ENCODE measurements around the gene MVB12A.

Gene MVB12A

DNA sequence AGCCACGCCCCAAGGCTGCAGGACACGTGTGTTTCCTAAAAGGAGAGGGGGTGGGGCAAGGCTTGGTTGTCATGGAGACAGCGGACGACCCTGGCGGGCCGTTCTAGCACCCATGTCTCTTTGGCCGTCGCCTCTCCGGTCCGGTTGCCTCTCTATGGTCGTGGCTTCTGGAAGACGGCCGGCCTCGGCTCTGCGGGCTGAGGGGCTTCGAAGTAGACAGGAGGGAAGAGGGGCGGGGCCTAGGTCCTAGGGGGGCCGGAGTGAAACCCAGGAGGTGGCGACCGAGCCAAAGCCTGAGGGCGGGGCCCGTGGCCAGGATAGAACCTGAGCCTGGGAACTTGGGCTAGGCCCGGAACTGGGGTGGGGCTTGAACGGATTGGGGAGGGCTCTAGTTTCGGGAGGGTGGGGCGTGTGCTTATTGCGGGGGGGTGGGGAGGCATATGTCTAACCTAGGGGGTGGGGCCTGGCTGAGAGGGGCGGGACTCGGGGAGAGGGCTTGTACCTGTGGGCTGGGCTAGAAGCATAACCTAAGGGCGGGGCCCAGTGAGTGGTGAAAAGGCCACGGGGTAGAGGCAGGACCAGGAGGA, 49.7 kb downstream of the MVB12A start:
- Histone ChIP-seq H2BK120ac (ENCODE audit: low read depth, low read length) (no peak overlapping the region), H3K4me3 (ENCODE audit: low read length in 2 of 2) (peak overlapping the region; percentile 87 to 99), H3K4me1 (ENCODE audit: control insufficient read depth in 2 of 2, insufficient read depth in 1 of 2, low read depth in 1 of 2, low read length in 2 of 2) (peaks cover 15 to 16% of the 10 kb centered on the region in 2 donors), H3K23ac (ENCODE audit: low read depth, low read length, poor library complexity) (peak overlapping the region; percentile 75), H4K91ac (ENCODE audit: low read depth, low read length, poor library complexity) (no peak overlapping the region), H3K9ac (ENCODE audit: low read depth, low read length, poor library complexity) (peak overlapping the region; percentile 12), H3K27ac (replicated peaks; ENCODE audit: low read length) (peak overlapping the region; percentile 95), H3K79me1 (ENCODE audit: low read depth, low read length) (no peaks in the 10 kb centered on the region), H3K9me3 (replicated peaks in 1 of 2; ENCODE audit: control insufficient read depth in 2 of 2, insufficient read depth in 1 of 2, low read depth in 1 of 2, low read length in 2 of 2) (no peaks in the 10 kb centered on the region), H2AK5ac (ENCODE audit: low read depth, low read length) (no peak overlapping the region), H2BK12ac (ENCODE audit: low read length) (no peak overlapping the region), H4K8ac (ENCODE audit: low read depth, low read length) (no peak overlapping the region), H2BK15ac (ENCODE audit: low read length) (peak overlapping the region; percentile 25), H3K18ac (ENCODE audit: low read length) (peak overlapping the region; percentile 87), H3K4me2 (ENCODE audit: insufficient read depth, low read length, poor library complexity, severe bottlenecking) (peak overlapping the region; percentile 92), H2AFZ (ENCODE audit: low read length) (peak overlapping the region; percentile 99), H3K36me3 (replicated peaks in 1 of 2; ENCODE audit: control insufficient read depth in 2 of 2, insufficient read depth in 2 of 2, low read length in 2 of 2) (no peaks in the 10 kb centered on the region), H3K27me3 (ENCODE audit: control insufficient read depth in 3 of 3, insufficient read depth in 3 of 3, low read depth in 1 of 3, low read length in 3 of 3) (peaks cover 0 to 11% (median 0%) of the 10 kb centered on the region in 3 experiments), H3K14ac (ENCODE audit: low read length) (no peak overlapping the region), H3K4ac (ENCODE audit: low read length) (no peak overlapping the region), H2BK5ac (ENCODE audit: low read length) (peak overlapping the region; percentile 27)
- peak; percentile 95 for DNase-seq (ENCODE audit: low spot score)
- no CpG with 5 or more reads among the region's 31 CpGs for WGBS, 2 donors (ENCODE audit: extremely low coverage in 2 of 2, insufficient read length in 2 of 2, insufficient replicate concordance in 1 of 2)

DNA sequence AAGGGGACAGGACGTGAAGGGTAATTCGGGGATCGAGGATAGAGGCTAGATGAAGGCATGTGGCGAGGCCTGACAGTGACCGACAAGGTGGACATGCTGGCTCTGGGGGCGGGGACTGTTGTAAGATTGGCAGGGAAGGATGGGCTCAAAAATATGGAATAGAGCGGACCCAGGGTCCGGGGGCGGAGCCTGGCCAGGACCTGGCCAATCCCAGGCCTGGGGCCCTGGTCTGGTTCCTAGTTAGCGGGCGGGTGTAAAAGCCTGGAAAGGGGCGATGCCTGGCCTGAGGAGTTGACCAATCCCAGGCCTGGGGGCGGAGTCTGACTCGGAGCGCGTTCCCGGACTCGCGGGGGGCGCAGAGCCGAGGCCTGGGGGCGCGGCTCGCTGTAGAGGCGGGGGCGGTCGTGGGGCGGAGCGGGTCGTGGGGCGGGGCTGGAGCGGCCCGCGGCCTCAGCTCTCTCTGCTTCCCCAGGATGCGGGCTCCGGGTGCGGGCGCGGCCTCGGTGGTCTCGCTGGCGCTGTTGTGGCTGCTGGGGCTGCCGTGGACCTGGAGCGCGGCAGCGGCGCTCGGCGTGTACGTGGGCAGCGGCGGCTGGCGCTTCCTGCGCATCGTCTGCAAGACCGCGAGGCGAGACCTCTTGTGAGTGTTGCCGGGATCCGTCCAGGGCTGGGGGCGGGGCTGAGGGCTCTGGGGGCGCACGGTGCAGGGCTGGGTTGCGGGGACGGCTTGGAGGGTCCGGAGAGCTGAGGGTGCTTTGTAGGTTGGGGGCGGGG, 50.4 kb downstream of the MVB12A start, which contains the start of gene SLC27A1:
SLC27A1 (plus strand) TSS at position 457 of the 774 bp plus-strand sequence; CDS start at position 474, 17 bp downstream.
- H3K4ac ChIP-seq (ENCODE audit: low read length): no peak within 1 kb of the TSS
- H3K4me1 ChIP-seq (ENCODE audit: control insufficient read depth in 2 of 2, insufficient read depth in 1 of 2, low read depth in 1 of 2, low read length in 2 of 2): peaks cover 15 to 16% of the 10 kb centered on the region in 2 donors
- peak within 1 kb of the TSS; percentile 95 for H3K27ac ChIP-seq (replicated peaks; ENCODE audit: low read length)
- H2AFZ ChIP-seq (ENCODE audit: low read length): peak within 1 kb of the TSS; percentile 100
- H3K23ac ChIP-seq (ENCODE audit: low read depth, low read length, poor library complexity): peak within 1 kb of the TSS; percentile 97
- peak within 1 kb of the TSS; percentile 100 for H3K18ac ChIP-seq (ENCODE audit: low read length)
- H2BK5ac ChIP-seq (ENCODE audit: low read length): peak within 1 kb of the TSS; percentile 93
- no peaks in the 10 kb centered on the region for H3K36me3 ChIP-seq (replicated peaks in 1 of 2; ENCODE audit: control insufficient read depth in 2 of 2, insufficient read depth in 2 of 2, low read length in 2 of 2)
- peak within 1 kb of the TSS; percentile 43 for H4K8ac ChIP-seq (ENCODE audit: low read depth, low read length)
- peak within 1 kb of the TSS; percentile 99 for H3K9ac ChIP-seq (ENCODE audit: low read depth, low read length, poor library complexity)
- H3K27me3 ChIP-seq (ENCODE audit: control insufficient read depth in 3 of 3, insufficient read depth in 3 of 3, low read depth in 1 of 3, low read length in 3 of 3): peaks cover 0 to 9% (median 0%) of the 10 kb centered on the region in 3 experiments
- H2BK15ac ChIP-seq (ENCODE audit: low read length): peak within 1 kb of the TSS; percentile 25
- peak; percentile 99 for DNase-seq (ENCODE audit: low spot score)
- no peaks in the 10 kb centered on the region for H3K9me3 ChIP-seq (replicated peaks in 1 of 2; ENCODE audit: control insufficient read depth in 2 of 2, insufficient read depth in 1 of 2, low read depth in 1 of 2, low read length in 2 of 2)
- peak within 1 kb of the TSS; percentile 97 for H2BK12ac ChIP-seq (ENCODE audit: low read length)
- no CpG with 5 or more reads among the region's 67 CpGs for WGBS, 2 donors (ENCODE audit: extremely low coverage in 2 of 2, insufficient read length in 2 of 2, insufficient replicate concordance in 1 of 2)
- peak within 1 kb of the TSS; percentile 39 for H2AK5ac ChIP-seq (ENCODE audit: low read depth, low read length)
- no peak within 1 kb of the TSS for H4K91ac ChIP-seq (ENCODE audit: low read depth, low read length, poor library complexity)
- peak within 1 kb of the TSS; percentile 1 for H2BK120ac ChIP-seq (ENCODE audit: low read depth, low read length)
- H3K79me1 ChIP-seq (ENCODE audit: low read depth, low read length): no peaks in the 10 kb centered on the region
- peak within 1 kb of the TSS; percentile 92 for H3K4me2 ChIP-seq (ENCODE audit: insufficient read depth, low read length, poor library complexity, severe bottlenecking)
- peak within 1 kb of the TSS; percentile 97 to 99 for H3K4me3 ChIP-seq (ENCODE audit: low read length in 2 of 2)
- H3K14ac ChIP-seq (ENCODE audit: low read length): peak within 1 kb of the TSS; percentile 100

GRCh38 chr19:17471410-17472125, 51.7 kb downstream of the MVB12A start:
- H2BK12ac ChIP-seq (ENCODE audit: low read length): no peak overlapping the region
- no peak for DNase-seq (ENCODE audit: low spot score)
- peak overlapping the region; percentile 72 for H3K4me2 ChIP-seq (ENCODE audit: insufficient read depth, low read length, poor library complexity, severe bottlenecking)
- H3K4me3 ChIP-seq (ENCODE audit: low read length in 2 of 2): peak overlapping the region; percentile 97 to 99
- no peak overlapping the region for H3K4ac ChIP-seq (ENCODE audit: low read length)
- H3K36me3 ChIP-seq (replicated peaks in 1 of 2; ENCODE audit: control insufficient read depth in 2 of 2, insufficient read depth in 2 of 2, low read length in 2 of 2): no peaks in the 10 kb centered on the region
- H4K91ac ChIP-seq (ENCODE audit: low read depth, low read length, poor library complexity): peak overlapping the region; percentile 12
- peak overlapping the region; percentile 23 for H3K14ac ChIP-seq (ENCODE audit: low read length)
- peaks cover 13 to 16% of the 10 kb centered on the region in 2 donors for H3K4me1 ChIP-seq (ENCODE audit: control insufficient read depth in 2 of 2, insufficient read depth in 1 of 2, low read depth in 1 of 2, low read length in 2 of 2)
- H3K18ac ChIP-seq (ENCODE audit: low read length): peak overlapping the region; percentile 44
- H2AFZ ChIP-seq (ENCODE audit: low read length): peak overlapping the region; percentile 100
- H3K27me3 ChIP-seq (ENCODE audit: control insufficient read depth in 3 of 3, insufficient read depth in 3 of 3, low read depth in 1 of 3, low read length in 3 of 3): peaks cover 0 to 9% (median 0%) of the 10 kb centered on the region in 3 experiments
- H3K9me3 ChIP-seq (replicated peaks in 1 of 2; ENCODE audit: control insufficient read depth in 2 of 2, insufficient read depth in 1 of 2, low read depth in 1 of 2, low read length in 2 of 2): no peaks in the 10 kb centered on the region
- no peak overlapping the region for H3K9ac ChIP-seq (ENCODE audit: low read depth, low read length, poor library complexity)
- H3K79me1 ChIP-seq (ENCODE audit: low read depth, low read length): peaks cover 2% of the 10 kb centered on the region
- H3K23ac ChIP-seq (ENCODE audit: low read depth, low read length, poor library complexity): no peak overlapping the region
- H2BK5ac ChIP-seq (ENCODE audit: low read length): no peak overlapping the region
- H3K27ac ChIP-seq (replicated peaks; ENCODE audit: low read length): no peak overlapping the region
- H2AK5ac ChIP-seq (ENCODE audit: low read depth, low read length): peak overlapping the region; percentile 39
- H2BK120ac ChIP-seq (ENCODE audit: low read depth, low read length): no peak overlapping the region
- WGBS, 2 donors (ENCODE audit: extremely low coverage in 2 of 2, insufficient read length in 2 of 2, insufficient replicate concordance in 1 of 2): no CpG with 5 or more reads among the region's 12 CpGs
- H2BK15ac ChIP-seq (ENCODE audit: low read length): peak overlapping the region; percentile 3
- no peak overlapping the region for H4K8ac ChIP-seq (ENCODE audit: low read depth, low read length)

Measured in neuronal stem cell (in vitro differentiated cells).